NCI-H1417 (cell line): ENCODE measurements around the gene TRIM23.
"Not testable (repeated sequence)": the region's sequence is repeated elsewhere in the genome, so short reads cannot be mapped to it uniquely, and the experiment has no call there.

Source experiments
- DNase-seq, 3 experiments: peaks; one replicate each; lab custom pipeline; 2025; lab: John Stamatoyannopoulos, UW

The TRIM23 gene

GRCh38 chr5:65624025-65624570 is at the start of gene TRIM23:
Gene TRIM23, minus strand, starts transcription at chr5:65624333. Its CDS starts 59 bp downstream, at chr5:65624274.
- DNase-seq = peak; percentile 92 to 97 (median 96)

DNA sequence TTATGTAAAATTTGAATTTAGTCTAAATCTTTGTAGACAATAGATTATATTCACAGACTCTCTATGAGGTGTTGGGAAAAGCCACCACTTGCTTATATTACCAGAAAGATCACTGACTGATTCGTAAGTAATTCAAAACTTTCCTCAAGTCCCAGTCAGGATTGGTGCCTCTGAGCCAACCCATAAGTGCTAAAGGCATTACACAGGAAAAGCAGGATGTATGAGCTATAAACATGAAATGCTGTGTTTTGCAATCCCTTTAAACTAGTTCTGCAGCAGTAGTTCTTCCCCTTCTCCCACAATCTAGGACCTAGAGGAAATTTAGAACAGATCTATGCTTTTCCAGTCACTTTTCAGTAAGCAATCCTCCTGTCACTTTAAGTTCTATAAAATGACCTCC is 48.7 kb upstream of the TRIM23 start:
- DNase-seq = no peak

- no peak for DNase-seq
Observed at GRCh38 chr5:65668696-65669095, 44.6 kb upstream of the TRIM23 start.

DNA sequence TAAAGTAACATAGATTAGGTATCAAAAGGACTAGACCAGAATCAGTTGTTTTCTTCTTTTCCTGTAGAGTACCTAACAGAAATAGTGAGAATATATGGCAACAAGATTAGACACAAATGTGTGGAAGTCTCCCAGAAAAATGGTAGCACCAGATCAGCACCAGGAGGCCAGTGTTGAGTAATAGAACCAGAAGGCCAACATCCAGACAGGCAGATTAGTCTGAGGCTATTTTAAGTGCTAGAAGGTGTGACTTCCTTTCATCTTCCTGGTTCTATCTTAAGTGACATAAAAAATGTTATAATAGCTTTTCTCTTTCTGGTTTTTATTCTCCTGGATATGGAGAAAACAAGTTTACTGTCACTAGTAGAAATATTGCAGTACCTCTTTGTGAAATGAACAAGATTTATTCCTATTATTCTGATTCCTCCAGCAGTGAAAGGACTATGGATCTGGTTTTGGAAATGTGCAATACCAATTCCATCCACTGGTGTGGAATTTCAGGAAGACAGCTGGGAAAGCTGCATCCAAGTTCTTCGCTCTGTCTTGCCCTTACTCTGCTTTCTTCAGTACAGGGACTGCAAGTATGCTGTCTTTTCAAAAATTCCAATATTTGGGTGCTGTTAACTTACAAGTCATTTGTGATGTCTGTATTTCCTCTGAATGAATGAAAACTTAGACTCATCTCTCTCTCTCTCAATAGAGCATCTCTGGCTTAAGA is 39.8 kb upstream of the TRIM23 start:
- peak in 1 of 3 experiments; percentile 2 for DNase-seq

DNA sequence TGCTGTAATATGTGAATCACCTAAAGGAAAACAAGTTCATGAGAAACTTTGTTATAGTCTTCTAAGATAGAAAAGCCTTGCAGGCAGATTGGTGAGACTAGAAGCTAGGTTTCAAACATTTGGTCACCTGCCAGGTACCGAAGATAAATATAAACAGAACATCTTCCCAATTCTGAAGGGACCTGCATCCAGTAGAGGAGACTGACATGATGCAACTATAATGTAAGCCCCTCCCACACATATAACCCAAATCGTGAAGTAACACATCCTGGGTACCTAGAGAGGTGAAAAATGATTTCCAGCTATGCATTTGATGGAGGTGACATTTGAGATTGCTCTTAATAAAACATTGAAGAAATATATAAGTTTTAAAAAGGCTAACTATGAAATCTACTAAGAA is 30.6 kb upstream of the TRIM23 start:
- no peak for DNase-seq

DNA sequence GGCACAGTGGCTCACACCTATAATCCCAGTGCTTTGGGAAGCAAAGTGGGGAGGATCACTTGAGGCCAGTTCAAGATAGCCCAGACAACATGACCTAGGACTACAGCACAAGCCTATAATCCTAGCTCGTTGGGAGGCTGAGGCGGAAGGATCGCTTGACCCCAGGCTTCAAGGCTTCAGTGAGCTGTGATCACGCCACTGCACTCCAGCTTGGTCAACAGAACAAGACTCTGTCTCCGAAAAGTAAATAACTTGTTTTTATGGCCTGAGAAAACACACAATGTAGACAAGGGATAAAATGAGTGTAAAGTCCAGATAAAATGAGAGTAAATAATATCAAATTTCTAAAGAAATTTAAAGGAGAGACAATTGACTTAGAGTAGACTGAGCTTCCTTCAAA is 27.0 kb upstream of the TRIM23 start:
- DNase-seq = no peak

DNA sequence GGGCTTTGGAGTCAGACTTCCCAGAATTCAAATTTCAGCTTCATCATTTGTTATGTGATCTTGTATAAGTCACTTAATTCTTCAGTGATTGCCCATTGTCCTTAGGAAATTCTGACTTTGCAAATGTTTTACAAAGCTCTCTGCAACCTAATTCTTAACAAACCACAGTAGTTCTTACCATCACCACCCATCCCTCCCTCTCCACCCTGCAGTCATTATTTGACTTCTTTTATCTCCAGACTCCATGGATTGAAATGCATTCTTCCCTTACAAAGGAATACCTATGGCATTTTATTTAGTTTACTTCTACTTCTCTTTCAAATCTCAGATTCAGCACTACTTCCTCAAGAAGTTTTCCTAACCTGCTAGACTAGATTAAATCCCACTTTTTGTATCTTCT is 23.8 kb upstream of the TRIM23 start:
- DNase-seq = no peak

DNA sequence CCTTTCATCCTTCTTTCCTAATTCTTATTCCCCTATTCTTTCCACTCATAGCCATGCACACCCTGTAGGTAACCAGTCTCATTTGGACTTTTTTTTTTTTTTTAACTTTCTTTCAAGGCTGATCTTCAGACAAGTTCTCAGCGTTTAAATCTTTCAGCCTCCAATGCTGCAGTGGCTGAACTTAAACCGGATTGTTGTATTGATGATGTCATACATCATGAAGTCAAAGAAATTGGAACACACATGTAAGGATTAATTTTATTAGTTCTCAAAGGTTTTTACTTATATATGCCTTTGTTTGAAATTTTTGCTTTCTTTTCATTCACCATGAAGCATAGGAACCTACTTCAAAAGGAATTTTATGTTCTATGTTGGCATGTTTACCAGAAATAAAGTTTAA is 22.8 kb upstream of the TRIM23 start:
- no peak for DNase-seq

DNA sequence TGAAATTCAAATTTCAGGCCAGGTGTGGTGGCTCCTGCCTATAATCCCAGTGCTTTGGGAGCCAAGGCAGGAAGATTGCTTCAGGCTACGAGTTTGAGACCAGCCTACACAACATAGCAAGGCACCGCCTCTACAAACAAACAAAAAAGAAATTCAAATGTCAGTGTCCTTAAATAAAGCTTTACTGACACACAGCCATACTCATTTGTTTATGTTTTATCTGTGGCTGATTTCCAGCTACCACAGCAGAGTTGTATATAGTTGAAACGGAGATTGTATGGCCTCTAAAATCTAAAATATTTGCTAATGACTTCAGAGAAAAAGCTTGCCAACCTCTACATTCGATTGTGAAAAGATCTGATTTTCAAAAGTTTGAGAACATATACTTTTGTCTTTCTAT is 16.1 kb upstream of the TRIM23 start:
- DNase-seq = no peak

- no peak for DNase-seq
Observed at GRCh38 chr5:65630981-65631380, 6.8 kb upstream of the TRIM23 start.

- peak in 1 of 3 experiments; percentile 13 for DNase-seq
Observed at GRCh38 chr5:65625743-65626142, 1.6 kb upstream of the TRIM23 start.

GRCh38 chr5:65624571-65625555 is 730 bp upstream of the TRIM23 start, which contains the start of the genes SHLD3 and TRAPPC13:
Gene SHLD3, plus strand, starts transcription at chr5:65625027. Its CDS starts 4,561 bp downstream, at chr5:65629588.
Gene TRAPPC13, plus strand, starts transcription at chr5:65625027. Its CDS starts 34 bp downstream, at chr5:65625061.
- peak; percentile 92 to 97 (median 96) for DNase-seq

GRCh38 chr5:65623482-65623881 is 651 bp downstream of the TRIM23 start:
- peak in 1 of 3 experiments; percentile 34 for DNase-seq

GRCh38 chr5:65621961-65622360 is 2.2 kb downstream of the TRIM23 start:
- not testable (repeated sequence) for DNase-seq

- no peak for DNase-seq
Observed at GRCh38 chr5:65620021-65620420, 4.1 kb downstream of the TRIM23 start.

GRCh38 chr5:65612298-65612907 is 11.7 kb downstream of the TRIM23 start:
- DNase-seq = peak in 1 of 3 experiments; percentile 13

DNA sequence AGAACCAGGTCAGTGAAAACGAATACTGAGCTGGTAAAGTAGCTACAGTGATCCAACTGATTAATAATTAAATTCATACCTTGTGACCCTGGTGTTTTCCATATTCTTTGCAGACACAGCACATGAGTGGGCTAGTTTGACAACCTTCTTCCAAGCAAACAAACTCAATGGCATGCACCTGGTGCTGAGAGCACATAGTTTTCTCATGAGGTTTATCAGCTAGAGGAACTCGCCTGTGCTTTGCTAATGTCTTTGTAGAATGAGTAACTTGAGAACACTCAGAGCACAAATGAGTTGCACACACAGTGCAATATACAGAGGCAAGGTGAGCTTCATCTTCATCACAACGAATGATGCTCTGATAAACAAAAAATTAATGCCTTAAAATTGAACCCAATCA is 12.6 kb downstream of the TRIM23 start:
- DNase-seq = peak; percentile 15 to 89 (median 78)

DNA sequence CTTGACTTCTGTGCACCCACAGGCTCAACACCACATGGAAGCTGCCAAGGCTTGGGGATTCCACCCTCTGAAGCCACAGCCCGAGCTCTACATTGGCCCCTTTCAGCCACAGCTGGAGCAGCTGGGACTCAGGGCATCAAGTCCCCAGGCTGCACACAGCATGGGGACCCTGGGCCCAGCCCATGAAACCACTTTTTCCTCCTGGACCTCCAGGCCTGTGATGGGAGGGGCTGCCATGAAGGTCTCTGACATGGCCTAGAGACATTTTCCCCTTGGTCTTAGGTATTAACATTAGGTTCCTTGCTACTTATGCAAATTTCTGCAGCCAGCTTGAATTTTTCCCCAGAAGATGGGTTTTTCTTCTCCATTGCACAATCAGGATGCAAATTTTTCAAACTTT is 22.4 kb downstream of the TRIM23 start:
- DNase-seq = not testable (repeated sequence)

- DNase-seq = no peak
Observed at GRCh38 chr5:65588694-65589093, 35.4 kb downstream of the TRIM23 start.

DNA sequence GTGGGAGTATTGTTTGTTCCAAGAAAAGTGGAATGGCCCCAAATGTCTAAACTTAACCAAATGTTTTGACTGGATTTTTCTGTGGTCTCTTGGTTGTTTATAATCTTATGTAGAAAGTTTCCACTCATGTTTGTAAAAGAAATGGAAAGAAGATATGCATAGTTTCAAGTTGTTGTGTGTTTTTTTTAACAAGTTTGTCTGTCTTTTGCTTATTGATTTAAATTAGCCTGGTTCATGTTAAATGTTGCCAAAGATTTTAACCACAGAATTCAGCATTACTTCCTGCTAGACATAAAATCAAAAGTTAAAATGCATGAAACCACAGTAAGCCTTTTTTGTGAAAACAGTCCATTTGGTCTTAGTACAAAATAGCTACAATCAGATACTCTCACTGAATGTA is 47.0 kb downstream of the TRIM23 start:
- no peak for DNase-seq

GRCh38 chr5:65570598-65571226 is 53.4 kb downstream of the TRIM23 start:
- no peak for DNase-seq
